HCT116 (cell line): Measurements from ENCODE around the gene PDE1C. TPM values are rescaled to one million over a fixed set of nuclear protein-coding genes. Genes with fewer than 3 reads are reported as not detected.

ENCODE experiments used
- ATAC-seq: fragments of 200-7000 bp; cut with Tn5 transposase; 2 replicates; pipeline ENCODE4 v1.9.1; 2020; ENCODE audit warnings: mild to moderate bottlenecking, moderate library complexity
- BruUV-seq: library from RNA; stranded (reverse); fragments of 400-500 nt; replicated peaks from 2 replicates; lab custom pipeline; 2021; lab: Mats Ljungman, UMichigan
- CTCF ChIA-PET: fragments of 300-600 bp; sonication (Branson Sonifier 250); formaldehyde crosslinking; loops from one replicate; lab custom pipeline; 2021; ENCODE audit warnings: antibody characterized with exemption; lab: Charles Lee
- POLR2A ChIA-PET: fragments of 300-600, 350-600 bp; sonication (Branson Sonifier 250); formaldehyde crosslinking; loops from one replicate; lab custom pipeline; 2021; ENCODE audit warnings: antibody characterized with exemption; lab: Charles Lee
- RAD21 ChIA-PET, 2 experiments: fragments of 300-600 bp; sonication (Branson Sonifier 250); formaldehyde crosslinking; loops; one replicate each; lab custom pipeline; 2023; ENCODE audit warnings: low total read pairs in 2 of 2; ENCODE audit not compliant: uncharacterized antibody in 2 of 2, unreplicated experiment in 2 of 2, low non-redundant PET in 1 of 2; lab: Charles Lee
- DNase-seq: peaks from one replicate; pipeline ENCODE4 v3.0.0-alpha.2; 2010; ENCODE audit warnings: low read depth, low spot score
- H2AFZ ChIP-seq: fragments of 200-600 bp; shearing (Covaris generic), sonication (generic); 2 replicates; pipeline ENCODE4 v1.6.1; 2017; ENCODE audit warnings: low read depth, mixed run types, mixed read lengths, antibody characterized with exemption, low read length; ENCODE audit not compliant: poor library complexity, severe bottlenecking
- H3K27ac ChIP-seq: 2 replicates; pipeline ENCODE4 v1.5.1; 2012; ENCODE audit warnings: low read depth, low read length
- H3K27me3 ChIP-seq: fragments of 200-600 bp; sonication (generic); 2 replicates; pipeline ENCODE4 v1.6.1; 2016; ENCODE audit warnings: mixed run types, low read length, mixed read lengths; ENCODE audit not compliant: insufficient read depth
- H3K36me3 ChIP-seq, 2 experiments: fragments of 200-500 bp in 1 of 2; fragments of 200-600 bp in 1 of 2; sonication (Bioruptor generic) in 1 of 2; sonication (generic) in 1 of 2; 2 replicates each; pipeline versions ENCODE4 v1.5.1 to v1.6.1; 2014 to 2016; ENCODE audit warnings: low read length in 2 of 2, inconsistent platforms in 1 of 2, mixed read lengths in 1 of 2, mixed run types in 1 of 2; ENCODE audit not compliant: insufficient read depth in 2 of 2, control insufficient read depth in 1 of 2
- H3K4me1 ChIP-seq, 2 experiments: fragments of 200-600 bp in 1 of 2; sonication (generic) in 1 of 2; 2 replicates each; pipeline versions ENCODE4 v1.5.1 to v1.6.1; 2012 to 2017; ENCODE audit warnings: low read length in 2 of 2, inconsistent platforms in 1 of 2, mild to moderate bottlenecking in 1 of 2, mixed read lengths in 1 of 2, mixed run types in 1 of 2, moderate library complexity in 1 of 2; ENCODE audit not compliant: insufficient read depth in 2 of 2, control insufficient read depth in 1 of 2
- H3K4me2 ChIP-seq: fragments of 200-600 bp; sonication (generic); 2 replicates; pipeline ENCODE4 v1.6.1; 2017; ENCODE audit warnings: mixed run types, low read length, mixed read lengths
- H3K4me3 ChIP-seq, 2 experiments: fragments of 200-600 bp in 1 of 2; sonication (generic) in 1 of 2; replicated peaks in 1 of 2; 2 replicates each; pipeline ENCODE4 v1.5.1; 2011 to 2016; ENCODE audit warnings: low read length in 2 of 2, control low read depth in 1 of 2, low read depth in 1 of 2, mild to moderate bottlenecking in 1 of 2, mixed read lengths in 1 of 2, mixed run types in 1 of 2
- H3K79me2 ChIP-seq: fragments of 200-600 bp; sonication (generic); 2 replicates; pipeline ENCODE4 v1.6.1; 2017; ENCODE audit warnings: mild to moderate bottlenecking, mixed run types, low read length, moderate library complexity, mixed read lengths; ENCODE audit not compliant: insufficient read depth
- H3K9ac ChIP-seq: fragments of 200-600 bp; sonication (generic); 2 replicates; pipeline ENCODE4 v1.6.1; 2016; ENCODE audit warnings: low read length, mixed read lengths
- H3K9me2 ChIP-seq: fragments of 200-600 bp; sonication (generic), shearing (Covaris generic); 2 replicates; pipeline ENCODE4 v1.6.1; 2017; ENCODE audit warnings: mixed run types, mild to moderate bottlenecking, moderate library complexity; ENCODE audit not compliant: insufficient read depth
- H3K9me3 ChIP-seq, 2 experiments: fragments of 200-500 bp in 1 of 2; fragments of 200-600 bp in 1 of 2; sonication (Bioruptor generic) in 1 of 2; sonication (generic) in 1 of 2; 2 replicates each; pipeline ENCODE4 v1.6.1; 2014 to 2017; ENCODE audit warnings: low read length in 2 of 2, mixed read lengths in 2 of 2, inconsistent platforms in 1 of 2, low read depth in 1 of 2, mild to moderate bottlenecking in 1 of 2, mixed run types in 1 of 2, moderate library complexity in 1 of 2; ENCODE audit not compliant: control insufficient read depth in 1 of 2, insufficient read depth in 1 of 2
- H4K20me1 ChIP-seq: fragments of 200-600 bp; sonication (generic), shearing (Covaris generic); 2 replicates; pipeline ENCODE4 v1.6.1; 2017; ENCODE audit warnings: mixed run types, mild to moderate bottlenecking, moderate library complexity; ENCODE audit not compliant: insufficient read depth
- ATF3 ChIP-seq: IDR thresholded peaks from 2 replicates; pipeline ENCODE4 v1.6.1; 2012
- CEBPB ChIP-seq: IDR thresholded peaks from 2 replicates; pipeline ENCODE4 v1.6.1; 2012; ENCODE audit warnings: low read depth
- CTCF ChIP-seq, 3 experiments: fragments of 200-600 bp in 1 of 3; sonication (generic) in 1 of 3; IDR thresholded peaks in 2 of 3; conservative IDR thresholded peaks in 1 of 3; 2 replicates each; pipeline ENCODE4 v1.5.1; 2012 to 2017; ENCODE audit warnings: low read depth in 2 of 3, low read length in 2 of 3, antibody characterized with exemption in 1 of 3, borderline replicate concordance in 1 of 3, control low read depth in 1 of 3, mild to moderate bottlenecking in 1 of 3, mixed read lengths in 1 of 3, mixed run types in 1 of 3, moderate library complexity in 1 of 3; ENCODE audit not compliant: insufficient read depth in 1 of 3
- EGR1 ChIP-seq: IDR thresholded peaks from 2 replicates; pipeline ENCODE4 v1.6.1; 2012; ENCODE audit warnings: low read depth
- ELF1 ChIP-seq: IDR thresholded peaks from 2 replicates; pipeline ENCODE4 v1.6.1; 2012; ENCODE audit warnings: low read depth, borderline replicate concordance
- EZH2 ChIP-seq: fragments of 200-600 bp; sonication (generic); IDR thresholded peaks from 2 replicates; pipeline ENCODE4 v1.6.1; 2017; ENCODE audit warnings: antibody characterized with exemption, mixed run types
- JUND ChIP-seq: IDR thresholded peaks from 2 replicates; pipeline ENCODE4 v1.6.1; 2012
- POLR2A ChIP-seq: IDR thresholded peaks from 2 replicates; pipeline ENCODE4 v1.7.0; 2011; ENCODE audit warnings: borderline replicate concordance; ENCODE audit not compliant: insufficient read depth, insufficient read length; ENCODE audit errors: extremely low read depth
- POLR2AphosphoS5 ChIP-seq: IDR thresholded peaks from 2 replicates; pipeline ENCODE4 v1.6.1; 2011; ENCODE audit warnings: mild to moderate bottlenecking, low read depth, low read length, moderate library complexity
- RAD21 ChIP-seq: IDR thresholded peaks from 2 replicates; pipeline ENCODE4 v1.6.1; 2012; ENCODE audit warnings: low read depth, mild to moderate bottlenecking
- REST ChIP-seq: IDR thresholded peaks from 2 replicates; pipeline ENCODE4 v1.6.1; 2012; ENCODE audit warnings: low read depth
- SIN3A ChIP-seq: IDR thresholded peaks from 2 replicates; pipeline ENCODE4 v1.6.1; 2012; ENCODE audit warnings: low read depth
- SP1 ChIP-seq: IDR thresholded peaks from 2 replicates; pipeline ENCODE4 v1.6.1; 2012; ENCODE audit warnings: low read depth
- TCF7L2 ChIP-seq: IDR thresholded peaks from 2 replicates; pipeline ENCODE4 v1.7.0; 2011; ENCODE audit warnings: borderline replicate concordance, inconsistent platforms; ENCODE audit not compliant: insufficient read depth, insufficient read length; ENCODE audit errors: extremely low read depth
- YY1 ChIP-seq: IDR thresholded peaks from 2 replicates; pipeline ENCODE4 v1.6.1; 2011; ENCODE audit warnings: low read length, low read depth, moderate library complexity, mild to moderate bottlenecking; ENCODE audit not compliant: insufficient replicate concordance; ENCODE audit errors: extremely low read depth
- ZFX ChIP-seq: fragments of 450-650 bp; IDR thresholded peaks from 2 replicates; pipeline ENCODE4 v1.6.1; 2017
- ZNF274 ChIP-seq: fragments of 200-500 bp; sonication (Bioruptor generic); IDR thresholded peaks from 2 replicates; pipeline ENCODE4 v1.6.1; 2014; ENCODE audit warnings: mild to moderate bottlenecking, low read depth, low read length, inconsistent platforms
- intact Hi-C: fragments of 100-400 bp; cut with micrococcal nuclease; formaldehyde crosslinking; loops from 2 replicates; pipeline ENCODE4 v1.10.0; 2022
- total RNA-seq: library from RNA; stranded (reverse); gene quantifications from one replicate; pipeline ENCODE4 v1.2.1, GENCODE V29; 2021; ENCODE audit not compliant: unreplicated experiment

PDE1C gene
- total RNA-seq, 1 experiment from 2014 or later: 0.17 TPM

DNA sequence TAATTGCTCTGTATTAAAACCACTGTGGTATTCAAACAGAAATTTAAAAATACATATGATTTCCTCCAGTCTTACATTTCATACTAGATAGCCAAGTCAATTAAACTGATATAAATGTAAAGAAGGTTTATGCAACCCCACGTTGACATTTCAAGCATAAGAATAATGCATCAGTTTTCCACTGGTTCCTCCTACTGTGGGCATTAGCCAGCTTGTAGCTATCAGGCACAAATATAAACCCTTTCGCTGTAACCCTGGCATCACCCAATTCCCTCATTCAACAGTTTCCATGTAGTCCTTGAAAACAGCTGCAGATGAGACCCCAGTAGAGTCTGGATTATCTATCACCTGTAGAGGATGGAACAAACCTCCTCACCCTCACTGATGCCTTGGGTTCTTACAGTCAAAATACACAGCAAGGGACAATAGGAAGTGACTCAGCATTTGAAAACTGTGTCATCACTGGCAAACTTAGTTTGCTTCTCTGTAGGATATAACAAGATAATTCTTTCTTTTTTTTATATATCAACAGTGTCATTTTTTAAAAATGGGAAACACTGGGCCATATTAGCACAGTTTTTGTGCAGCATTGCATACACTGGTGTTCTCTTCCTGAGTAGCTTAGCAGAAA is 113.0 kb downstream of the PDE1C start:
- ATAC-seq (no peak), DNase-seq (no peak)
- no peaks in the 10 kb centered on the region for H3K4me1 ChIP-seq
- no peaks in the 10 kb centered on the region for H4K20me1 ChIP-seq
- POLR2A ChIA-PET: no interaction called here
- no peak for TF ChIP-seq CEBPB
- no peak for TF ChIP-seq ZFX
- no TSS peak for BruUV-seq
- no peak overlapping the region for H3K9ac ChIP-seq
- H3K79me2 ChIP-seq: no peaks in the 10 kb centered on the region
- no peaks in the 10 kb centered on the region for H3K9me2 ChIP-seq
- intact Hi-C loops: no loop called here
- CTCF ChIA-PET: no interaction called here
- RAD21 ChIA-PET: no interaction called here
- no peak overlapping the region for H3K4me2 ChIP-seq
- H3K4me3 ChIP-seq: no peak overlapping the region
- H3K27ac ChIP-seq: no peak overlapping the region
- no peak overlapping the region for H2AFZ ChIP-seq
- no peaks in the 10 kb centered on the region for H3K9me3 ChIP-seq
- H3K36me3 ChIP-seq: no peaks in the 10 kb centered on the region
- H3K27me3 ChIP-seq: no peaks in the 10 kb centered on the region

GRCh38 chr7:31955641-31956040 is 114.6 kb downstream of the PDE1C start:
- ChIA-PET CTCF (no interaction called here), RAD21 (no interaction called here), POLR2A (no interaction called here)
- H3K79me2 ChIP-seq: no peaks in the 10 kb centered on the region
- H3K4me1 ChIP-seq: no peaks in the 10 kb centered on the region
- H3K27ac ChIP-seq: no peak overlapping the region
- H3K27me3 ChIP-seq: no peaks in the 10 kb centered on the region
- intact Hi-C loops: no loop called here
- H3K36me3 ChIP-seq: no peaks in the 10 kb centered on the region
- no peak overlapping the region for H2AFZ ChIP-seq
- ATAC-seq (no peak), DNase-seq (no peak)
- H3K9ac ChIP-seq: no peak overlapping the region
- no peak overlapping the region for H3K4me2 ChIP-seq
- BruUV-seq: no TSS peak
- no peaks in the 10 kb centered on the region for H4K20me1 ChIP-seq
- no peak overlapping the region for H3K4me3 ChIP-seq
- no peaks in the 10 kb centered on the region for H3K9me2 ChIP-seq
- H3K9me3 ChIP-seq: no peaks in the 10 kb centered on the region
- TF ChIP-seq RAD21 (no peak), POLR2AphosphoS5 (no peak), ATF3 (no peak), POLR2A (no peak), CTCF (IDR thresholded peaks at IDR 0.05 in 2 of 3, conservative IDR thresholded peaks at IDR 0.05 in 1 of 3; ENCODE audit: borderline replicate concordance in 1 of 3, insufficient read depth in 1 of 3, low read depth in 2 of 3, low read length in 2 of 3) (no peak), ELF1 (no peak), EZH2 (no peak), SIN3A (no peak), REST (no peak), ZFX (no peak), YY1 (no peak), EGR1 (no peak), JUND (no peak), SP1 (no peak), TCF7L2 (no peak), ZNF274 (no peak)
